K562 (cell line): ENCODE data around the gene ST6GALNAC3.

Experiments used
- CHD1 ChIP-seq: fragments of 200-600 bp; sonication (generic); IDR thresholded peaks from one replicate; pipeline ENCODE4 v1.6.1; 2012; ENCODE audit warnings: mild to moderate bottlenecking, moderate library complexity, low read length, inconsistent platforms
- ESRRA ChIP-seq: fragments of 450-650 bp; IDR thresholded peaks from 2 replicates; pipeline ENCODE4 v1.6.1; 2014; ENCODE audit warnings: low read depth, mild to moderate bottlenecking, moderate library complexity, borderline replicate concordance
- FOSL1 ChIP-seq: fragments of 200-800 bp; sonication (Bioruptor generic); conservative IDR thresholded peaks from 2 replicates; pipeline ENCODE4 v1.6.1; 2016; ENCODE audit warnings: missing genetic modification characterization, missing compliant biosample characterization
- GABPA ChIP-seq: fragments of 200-800 bp; sonication (Bioruptor generic); conservative IDR thresholded peaks from 2 replicates; pipeline ENCODE4 v1.6.1; 2016; ENCODE audit warnings: low read depth, missing genetic modification characterization, missing compliant biosample characterization
- HMGN3 ChIP-seq: IDR thresholded peaks from 2 replicates; pipeline ENCODE4 v1.6.1; 2011; ENCODE audit warnings: borderline replicate concordance, low read depth, mild to moderate bottlenecking, mixed read lengths, low read length; ENCODE audit not compliant: insufficient read length; ENCODE audit errors: extremely low read depth
- HNRNPL ChIP-seq: fragments of 200-400 bp; formaldehyde crosslinking; IDR thresholded peaks from 2 replicates; pipeline ENCODE4 v1.6.1; 2017; ENCODE audit warnings: low read depth, mild to moderate bottlenecking, low read length
- JUNB ChIP-seq: fragments of 450-650 bp; formaldehyde crosslinking; conservative IDR thresholded peaks from 2 replicates; pipeline ENCODE4 v1.4.0; 2020; ENCODE audit warnings: mild to moderate bottlenecking
- POLR2A ChIP-seq: fragments of 450-650 bp; conservative IDR thresholded peaks from 2 replicates; pipeline ENCODE4 v1.6.1; 2016
- RCOR1 ChIP-seq, 2 experiments: IDR thresholded peaks; 2 replicates each; pipeline ENCODE4 v1.6.1; 2012; ENCODE audit warnings: low read depth in 2 of 2, low read length in 2 of 2, borderline replicate concordance in 1 of 2, improper control_type of control experiment in 1 of 2
- YY1 ChIP-seq, 3 experiments: IDR thresholded peaks; 2 replicates each; pipeline ENCODE4 v1.6.1; 2011; ENCODE audit warnings: low read length in 2 of 3, mild to moderate bottlenecking in 2 of 3, moderate library complexity in 2 of 3, borderline replicate concordance in 1 of 3, control low read depth in 1 of 3, low read depth in 1 of 3; ENCODE audit not compliant: insufficient read depth in 3 of 3, insufficient replicate concordance in 2 of 3, control insufficient read depth in 1 of 3, insufficient read length in 1 of 3; ENCODE audit errors: extremely low read depth in 1 of 3
- ZNF445 ChIP-seq: fragments of 250-450 bp; sonication (Bioruptor Pico); IDR thresholded peaks from 2 replicates; pipeline ENCODE4 v1.4.0; 2020; ENCODE audit warnings: low read depth, mild to moderate bottlenecking, moderate library complexity
- TF ChIP-seq, protein P1 (sequence below), 3 experiments: IDR thresholded peaks in 2 of 3; conservative IDR thresholded peaks in 1 of 3; 2 replicates each; pipeline ENCODE4 v1.5.1; 2011 to 2012; ENCODE audit warnings: low read length in 3 of 3, mild to moderate bottlenecking in 3 of 3, control low read depth in 2 of 3, improper control_type of control experiment in 1 of 3, inconsistent platforms in 1 of 3, low read depth in 1 of 3, mixed read lengths in 1 of 3, moderate library complexity in 1 of 3; ENCODE audit not compliant: insufficient read depth in 2 of 3
- TF ChIP-seq, protein P2 (sequence below): IDR thresholded peaks from 2 replicates; pipeline ENCODE4 v1.6.1; 2012; ENCODE audit warnings: low read depth, low read length, improper control_type of control experiment, borderline replicate concordance
- TF ChIP-seq, protein P3 (sequence below): fragments of 450-650 bp; IDR thresholded peaks from 2 replicates; pipeline ENCODE4 v1.6.1; 2016

DNA sequence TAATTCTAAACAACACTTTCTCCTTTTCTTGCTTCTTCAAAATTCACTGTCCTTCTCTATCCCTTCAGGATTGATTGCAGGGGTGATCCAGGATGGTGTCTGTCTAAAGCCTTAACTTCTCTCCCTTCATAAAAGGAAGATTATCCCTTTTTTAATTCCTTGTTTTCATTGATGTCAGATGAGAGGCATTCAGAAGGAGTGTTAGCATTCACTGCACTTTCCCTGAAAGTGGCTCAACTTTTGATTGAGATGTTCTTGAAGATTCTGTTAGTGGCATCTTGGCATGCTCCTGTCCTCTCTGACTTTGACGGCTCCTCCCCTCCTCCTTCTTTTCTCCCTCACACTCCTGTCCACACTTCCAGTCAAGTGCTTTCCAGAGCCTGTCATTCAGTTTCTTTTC is 71.6 kb downstream of the ST6GALNAC3 start:
- TF ChIP-seq FOSL1 (no peak), RCOR1 (IDR thresholded peaks at IDR 0.05; ENCODE audit: borderline replicate concordance in 1 of 2, low read depth in 2 of 2, low read length in 2 of 2) (no peak), POLR2A (no peak), HMGN3 (no peak), JUNB (CRISPR knock-in tag) (no peak), ZNF445 (CRISPR knock-in tag) (no peak), CHD1 (no peak), HNRNPL (no peak), GABPA (no peak), ESRRA (no peak), YY1 (IDR thresholded peaks at IDR 0.05; ENCODE audit: borderline replicate concordance in 1 of 3, control insufficient read depth in 1 of 3, extremely low read depth in 1 of 3, insufficient read depth in 3 of 3, insufficient read length in 1 of 3, insufficient replicate concordance in 2 of 3, low read depth in 1 of 3, low read length in 2 of 3) (no peak)
- TF ChIP-seq, protein P1, sequence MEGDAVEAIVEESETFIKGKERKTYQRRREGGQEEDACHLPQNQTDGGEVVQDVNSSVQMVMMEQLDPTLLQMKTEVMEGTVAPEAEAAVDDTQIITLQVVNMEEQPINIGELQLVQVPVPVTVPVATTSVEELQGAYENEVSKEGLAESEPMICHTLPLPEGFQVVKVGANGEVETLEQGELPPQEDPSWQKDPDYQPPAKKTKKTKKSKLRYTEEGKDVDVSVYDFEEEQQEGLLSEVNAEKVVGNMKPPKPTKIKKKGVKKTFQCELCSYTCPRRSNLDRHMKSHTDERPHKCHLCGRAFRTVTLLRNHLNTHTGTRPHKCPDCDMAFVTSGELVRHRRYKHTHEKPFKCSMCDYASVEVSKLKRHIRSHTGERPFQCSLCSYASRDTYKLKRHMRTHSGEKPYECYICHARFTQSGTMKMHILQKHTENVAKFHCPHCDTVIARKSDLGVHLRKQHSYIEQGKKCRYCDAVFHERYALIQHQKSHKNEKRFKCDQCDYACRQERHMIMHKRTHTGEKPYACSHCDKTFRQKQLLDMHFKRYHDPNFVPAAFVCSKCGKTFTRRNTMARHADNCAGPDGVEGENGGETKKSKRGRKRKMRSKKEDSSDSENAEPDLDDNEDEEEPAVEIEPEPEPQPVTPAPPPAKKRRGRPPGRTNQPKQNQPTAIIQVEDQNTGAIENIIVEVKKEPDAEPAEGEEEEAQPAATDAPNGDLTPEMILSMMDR (IDR thresholded peaks at IDR 0.05 in 2 of 3, conservative IDR thresholded peaks at IDR 0.05 in 1 of 3; ENCODE audit: insufficient read depth in 2 of 3, low read depth in 1 of 3, low read length in 3 of 3): no peak
- TF ChIP-seq, protein P2, sequence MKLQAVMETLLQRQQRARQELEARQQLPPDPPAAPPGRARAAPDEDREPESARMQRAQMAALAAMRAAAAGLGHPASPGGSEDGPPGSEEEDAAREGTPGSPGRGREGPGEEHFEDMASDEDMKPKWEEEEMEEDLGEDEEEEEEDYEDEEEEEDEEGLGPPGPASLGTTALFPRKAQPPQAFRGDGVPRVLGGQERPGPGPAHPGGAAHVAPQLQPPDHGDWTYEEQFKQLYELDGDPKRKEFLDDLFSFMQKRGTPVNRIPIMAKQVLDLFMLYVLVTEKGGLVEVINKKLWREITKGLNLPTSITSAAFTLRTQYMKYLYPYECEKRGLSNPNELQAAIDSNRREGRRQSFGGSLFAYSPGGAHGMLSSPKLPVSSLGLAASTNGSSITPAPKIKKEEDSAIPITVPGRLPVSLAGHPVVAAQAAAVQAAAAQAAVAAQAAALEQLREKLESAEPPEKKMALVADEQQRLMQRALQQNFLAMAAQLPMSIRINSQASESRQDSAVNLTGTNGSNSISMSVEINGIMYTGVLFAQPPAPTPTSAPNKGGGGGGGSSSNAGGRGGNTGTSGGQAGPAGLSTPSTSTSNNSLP: no peak
- TF ChIP-seq, protein P3, sequence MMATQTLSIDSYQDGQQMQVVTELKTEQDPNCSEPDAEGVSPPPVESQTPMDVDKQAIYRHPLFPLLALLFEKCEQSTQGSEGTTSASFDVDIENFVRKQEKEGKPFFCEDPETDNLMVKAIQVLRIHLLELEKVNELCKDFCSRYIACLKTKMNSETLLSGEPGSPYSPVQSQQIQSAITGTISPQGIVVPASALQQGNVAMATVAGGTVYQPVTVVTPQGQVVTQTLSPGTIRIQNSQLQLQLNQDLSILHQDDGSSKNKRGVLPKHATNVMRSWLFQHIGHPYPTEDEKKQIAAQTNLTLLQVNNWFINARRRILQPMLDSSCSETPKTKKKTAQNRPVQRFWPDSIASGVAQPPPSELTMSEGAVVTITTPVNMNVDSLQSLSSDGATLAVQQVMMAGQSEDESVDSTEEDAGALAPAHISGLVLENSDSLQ: no peak
